OCI-LY7 (cell line): ENCODE results near the gene SLC24A4.

Experiments used
- CTCF ChIP-seq: fragments of 200-600 bp; sonication (generic); conservative IDR thresholded peaks from 2 replicates; pipeline ENCODE4 v1.5.1; 2014; ENCODE audit warnings: mild to moderate bottlenecking, antibody characterized with exemption, low read length, moderate library complexity, mixed read lengths
- EZH2phosphoT487 ChIP-seq: fragments of 200-600 bp; sonication (generic); IDR thresholded peaks from 2 replicates; pipeline ENCODE4 v1.6.1; 2018; ENCODE audit warnings: low read depth, borderline replicate concordance, mild to moderate bottlenecking, mixed run types, antibody characterized with exemption, low read length, moderate library complexity, mixed read lengths

DNA sequence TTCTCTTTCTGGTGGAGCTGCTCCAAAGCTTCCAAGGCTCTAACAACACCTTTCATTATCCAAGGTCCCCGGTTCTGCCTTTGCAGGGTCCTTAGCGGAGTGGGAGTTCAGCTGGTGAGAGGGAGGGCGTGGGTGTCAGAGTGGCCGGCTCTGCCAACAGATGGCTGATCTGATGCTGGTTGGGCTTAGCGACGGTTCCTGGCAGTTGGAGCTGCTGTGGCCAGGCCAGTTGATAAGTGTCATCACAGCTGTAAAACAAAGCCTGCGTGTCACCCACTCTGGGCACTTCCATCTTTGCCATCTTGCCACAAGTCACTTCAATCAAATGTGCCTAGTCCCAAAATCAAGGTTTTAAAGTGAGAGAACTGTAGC, 226.9 kb downstream of the SLC24A4 start:
- TF ChIP-seq CTCF: no peak
- no peak for TF ChIP-seq EZH2phosphoT487
